C4-2B (cell line): ENCODE results near the gene PARD3B.

Source experiments
- ZFX ChIP-seq: fragments of 450-650 bp; IDR thresholded peaks from 2 replicates; pipeline ENCODE4 v1.6.1; 2017
- TF ChIP-seq, protein P1 (sequence below): fragments of 450-650 bp; conservative IDR thresholded peaks from 2 replicates; pipeline ENCODE4 v1.5.1; 2017; ENCODE audit warnings: mild to moderate bottlenecking

DNA sequence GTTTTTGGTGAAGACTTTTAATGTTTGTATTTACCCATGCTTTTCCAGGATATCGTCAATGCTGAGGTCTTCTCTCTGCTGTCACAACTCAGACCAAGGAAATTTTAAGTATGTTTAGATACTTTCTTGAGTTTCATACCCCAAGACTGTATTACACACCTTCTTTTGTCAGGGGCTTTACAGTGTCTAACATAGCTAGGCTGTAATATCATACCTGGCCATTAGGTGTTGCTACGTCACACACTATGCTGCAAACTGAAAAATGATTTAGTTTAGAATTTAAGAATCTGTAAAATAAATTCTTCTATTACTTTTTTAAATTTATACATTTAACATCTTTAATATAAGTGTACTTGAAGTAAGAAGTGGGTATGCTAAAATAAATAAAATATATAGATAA lies 778.7 kb downstream of the PARD3B start:
- TF ChIP-seq, protein P1, sequence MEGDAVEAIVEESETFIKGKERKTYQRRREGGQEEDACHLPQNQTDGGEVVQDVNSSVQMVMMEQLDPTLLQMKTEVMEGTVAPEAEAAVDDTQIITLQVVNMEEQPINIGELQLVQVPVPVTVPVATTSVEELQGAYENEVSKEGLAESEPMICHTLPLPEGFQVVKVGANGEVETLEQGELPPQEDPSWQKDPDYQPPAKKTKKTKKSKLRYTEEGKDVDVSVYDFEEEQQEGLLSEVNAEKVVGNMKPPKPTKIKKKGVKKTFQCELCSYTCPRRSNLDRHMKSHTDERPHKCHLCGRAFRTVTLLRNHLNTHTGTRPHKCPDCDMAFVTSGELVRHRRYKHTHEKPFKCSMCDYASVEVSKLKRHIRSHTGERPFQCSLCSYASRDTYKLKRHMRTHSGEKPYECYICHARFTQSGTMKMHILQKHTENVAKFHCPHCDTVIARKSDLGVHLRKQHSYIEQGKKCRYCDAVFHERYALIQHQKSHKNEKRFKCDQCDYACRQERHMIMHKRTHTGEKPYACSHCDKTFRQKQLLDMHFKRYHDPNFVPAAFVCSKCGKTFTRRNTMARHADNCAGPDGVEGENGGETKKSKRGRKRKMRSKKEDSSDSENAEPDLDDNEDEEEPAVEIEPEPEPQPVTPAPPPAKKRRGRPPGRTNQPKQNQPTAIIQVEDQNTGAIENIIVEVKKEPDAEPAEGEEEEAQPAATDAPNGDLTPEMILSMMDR, result peak; percentile 70
- TF ChIP-seq ZFX, result no peak
